Activated T-cell treated with anti-CD3 and anti-CD28 coated beads, Interleukin-2, amount 50 U/mL, for 48 hours (primary cell): ENCODE results near the gene CBLC.

ENCODE experiments used
- DNase-seq, 2 experiments: peaks; one replicate each; pipeline ENCODE4 v3.0.0-alpha.2; 2020

CBLC gene, protein sequence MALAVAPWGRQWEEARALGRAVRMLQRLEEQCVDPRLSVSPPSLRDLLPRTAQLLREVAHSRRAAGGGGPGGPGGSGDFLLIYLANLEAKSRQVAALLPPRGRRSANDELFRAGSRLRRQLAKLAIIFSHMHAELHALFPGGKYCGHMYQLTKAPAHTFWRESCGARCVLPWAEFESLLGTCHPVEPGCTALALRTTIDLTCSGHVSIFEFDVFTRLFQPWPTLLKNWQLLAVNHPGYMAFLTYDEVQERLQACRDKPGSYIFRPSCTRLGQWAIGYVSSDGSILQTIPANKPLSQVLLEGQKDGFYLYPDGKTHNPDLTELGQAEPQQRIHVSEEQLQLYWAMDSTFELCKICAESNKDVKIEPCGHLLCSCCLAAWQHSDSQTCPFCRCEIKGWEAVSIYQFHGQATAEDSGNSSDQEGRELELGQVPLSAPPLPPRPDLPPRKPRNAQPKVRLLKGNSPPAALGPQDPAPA

GRCh38 chr19:44777715-44778347 lies at the start of gene CBLC:
CBLC (plus strand) TSS chr19:44777890; CDS start chr19:44777932, 42 bp downstream.
- no peak for DNase-seq

- DNase-seq, result no peak
Observed at GRCh38 chr19:44728178-44728577, 49.5 kb upstream of the CBLC start.

DNA sequence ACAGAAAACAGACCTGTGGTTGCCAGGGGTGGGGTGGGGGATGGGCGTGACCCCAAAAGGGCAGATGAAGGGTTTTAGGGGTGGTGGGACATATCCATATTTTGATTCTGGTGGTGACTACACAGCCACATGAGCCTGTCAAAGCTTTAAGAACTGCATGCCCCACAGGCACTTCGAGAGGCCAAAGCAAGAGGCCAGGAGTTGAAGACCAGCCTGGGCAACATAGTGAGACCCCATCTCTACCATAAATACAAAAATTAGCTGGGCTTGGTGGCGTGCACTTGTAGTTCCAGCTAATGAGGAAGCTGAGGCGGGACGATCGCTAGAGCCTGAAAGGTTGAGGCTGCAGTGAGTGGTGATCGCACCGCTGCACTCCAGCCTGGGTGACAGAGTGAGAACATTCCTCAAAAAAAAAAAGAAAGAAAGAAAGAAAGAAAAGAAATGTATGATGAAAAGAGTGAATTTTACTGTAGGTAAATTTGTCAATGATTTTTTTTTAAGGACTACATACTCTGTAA lies 48.1 kb upstream of the CBLC start:
- no peak for DNase-seq

- DNase-seq, result no peak
Observed at GRCh38 chr19:44731081-44731480, 46.6 kb upstream of the CBLC start.

GRCh38 chr19:44731622-44732021 lies 46.1 kb upstream of the CBLC start:
- DNase-seq, result no peak

GRCh38 chr19:44732235-44733014 lies 45.3 kb upstream of the CBLC start:
- no peak for DNase-seq

GRCh38 chr19:44734357-44734756 lies 43.3 kb upstream of the CBLC start:
- no peak for DNase-seq

- DNase-seq, result no peak
Observed at GRCh38 chr19:44735011-44735410, 42.7 kb upstream of the CBLC start.

DNA sequence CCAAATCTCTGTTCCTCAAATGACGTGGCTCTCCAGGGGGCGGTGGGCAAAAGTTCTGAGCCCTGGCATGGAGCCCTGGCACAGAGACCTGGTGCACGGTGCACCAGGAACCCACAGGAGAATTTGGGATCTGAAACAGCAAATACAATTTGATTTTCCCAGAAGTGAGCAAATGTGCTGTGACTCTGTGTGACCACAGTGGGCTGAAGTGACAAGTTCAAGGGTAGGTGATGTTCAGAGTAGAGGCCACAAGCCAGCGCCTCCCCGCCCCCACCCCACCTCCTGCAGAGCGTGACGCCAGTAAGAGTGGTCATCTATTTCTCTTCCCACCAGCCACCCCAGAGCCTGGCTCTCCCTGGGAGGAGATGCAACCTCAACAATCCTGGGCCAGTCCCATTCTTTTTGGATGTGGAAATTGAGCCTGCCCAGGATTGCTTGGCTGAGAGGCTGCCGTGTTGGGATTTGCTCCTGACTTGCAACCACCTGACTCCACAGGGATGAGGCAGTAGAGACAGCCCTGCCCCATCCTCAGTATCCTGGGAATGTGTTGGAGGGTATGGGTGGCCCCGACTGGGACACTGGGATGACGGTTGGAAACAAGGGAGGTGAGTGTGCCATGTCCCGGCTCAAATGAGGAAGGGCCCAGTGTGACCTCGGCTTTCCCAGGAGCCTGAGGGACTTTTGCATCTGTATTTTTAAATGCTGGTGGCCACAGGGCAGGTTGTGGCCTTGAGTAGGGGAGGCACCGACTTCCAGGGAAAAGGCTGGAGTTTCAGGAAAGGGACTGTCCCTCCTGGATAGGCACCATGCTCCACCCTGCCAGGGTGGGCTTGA lies 40.2 kb upstream of the CBLC start:
- no peak for DNase-seq

DNA sequence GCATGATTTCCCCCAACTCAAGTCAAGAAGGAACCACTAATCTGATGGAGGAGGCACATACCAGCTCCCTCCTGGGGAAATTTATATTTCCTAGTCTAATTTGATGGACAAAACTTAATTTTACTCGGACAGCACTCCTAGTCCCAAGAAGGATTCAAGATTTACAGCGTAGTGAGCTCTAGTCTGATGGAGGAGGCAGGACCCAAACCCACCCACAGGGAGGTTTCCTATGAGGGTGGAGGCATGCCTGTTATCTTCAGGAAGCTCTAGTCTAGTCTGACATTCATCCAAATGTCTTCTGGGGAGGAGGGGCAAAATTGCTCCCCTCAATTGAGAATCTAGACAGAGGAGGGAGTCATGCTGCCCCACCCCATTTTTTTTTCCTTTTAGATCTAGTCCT lies 39.6 kb upstream of the CBLC start:
- DNase-seq, result no peak

GRCh38 chr19:44738603-44739558 lies 38.8 kb upstream of the CBLC start:
- no peak for DNase-seq

DNA sequence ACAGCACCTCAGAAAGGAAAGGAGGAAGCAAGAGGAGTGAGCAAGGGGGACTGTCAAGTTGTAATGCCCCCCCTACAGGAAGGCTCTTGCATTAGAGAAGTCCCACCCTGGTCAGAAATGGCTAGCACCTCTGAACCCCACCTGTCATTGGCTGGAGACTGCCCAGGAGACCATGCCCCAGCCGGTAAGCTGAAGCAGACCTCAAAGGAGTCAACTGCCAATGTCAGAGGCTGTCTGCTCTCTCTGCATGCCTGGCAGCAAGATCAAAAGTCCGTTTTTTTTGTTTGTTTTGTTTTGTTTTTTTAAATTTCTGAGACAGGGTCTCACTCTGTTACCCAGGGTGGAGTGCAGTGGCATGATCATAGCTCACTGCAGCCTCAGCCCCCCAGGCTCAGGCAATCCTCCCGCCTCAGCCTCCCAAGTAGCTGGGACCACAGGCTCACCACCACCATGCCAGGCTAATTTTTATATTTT lies 37.3 kb upstream of the CBLC start:
- DNase-seq, result no peak

DNA sequence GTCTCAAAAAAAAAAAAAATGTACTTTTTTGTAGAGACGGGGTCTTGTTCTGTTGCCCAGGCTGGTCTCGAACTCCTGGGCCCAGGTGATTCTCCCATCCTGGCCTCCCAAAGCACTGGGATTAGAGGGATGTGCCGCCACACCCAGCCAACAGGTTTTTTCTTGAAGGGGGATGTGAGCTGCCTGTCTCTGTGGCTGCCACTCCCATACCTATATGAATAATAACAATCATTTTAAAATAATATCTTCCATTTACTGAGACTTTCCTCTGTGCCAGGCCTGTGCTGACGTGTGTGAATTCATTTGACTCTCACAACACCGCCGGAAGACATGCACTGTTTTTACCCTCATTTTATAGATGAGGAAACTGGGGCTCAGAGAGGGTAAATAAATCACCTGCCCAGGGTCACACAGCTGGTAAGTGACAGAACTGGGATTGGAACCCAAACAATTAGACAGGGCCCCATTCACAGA lies 36.4 kb upstream of the CBLC start:
- DNase-seq, result no peak

- peak; percentile 53 to 65 for DNase-seq
Observed at GRCh38 chr19:44741841-44742329, 35.8 kb upstream of the CBLC start.

DNA sequence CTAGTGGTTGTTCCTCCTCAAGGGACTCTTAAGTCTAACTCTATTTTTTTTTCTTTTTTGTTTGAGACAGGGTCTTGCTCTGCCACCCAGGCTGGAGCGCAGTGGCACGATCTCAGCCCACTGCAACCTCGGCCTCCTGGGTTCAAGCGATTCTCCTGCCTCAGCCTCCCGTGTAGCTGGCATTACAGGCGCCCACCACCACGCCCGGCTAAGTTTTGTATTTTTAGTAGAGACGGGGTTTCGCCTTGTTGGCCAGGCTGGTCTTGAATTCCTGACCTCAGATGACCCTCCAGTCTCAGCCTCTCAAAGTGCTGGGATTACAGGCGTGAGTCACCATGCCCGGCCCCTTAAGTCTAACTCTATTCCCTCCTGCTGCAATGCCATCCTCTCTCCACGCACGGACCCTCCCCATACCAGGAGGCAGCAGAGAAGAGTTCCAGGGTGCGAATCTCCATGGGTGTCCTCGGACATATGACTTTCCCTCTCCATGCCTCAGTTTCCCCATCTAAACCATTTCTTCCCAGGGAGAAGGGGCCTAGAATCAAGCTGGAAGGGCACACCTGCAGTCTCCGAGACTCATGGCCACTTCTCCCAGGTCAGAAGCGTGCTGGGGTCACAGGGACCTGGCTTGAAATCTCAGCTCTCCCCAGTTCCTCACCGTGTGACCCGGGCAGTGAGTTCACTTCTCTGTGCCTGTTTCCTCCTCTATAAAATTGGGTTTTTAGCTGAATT lies 35.2 kb upstream of the CBLC start:
- no peak for DNase-seq

- no peak for DNase-seq
Observed at GRCh38 chr19:44744871-44745332, 32.8 kb upstream of the CBLC start.

GRCh38 chr19:44745341-44745831 lies 32.3 kb upstream of the CBLC start:
- DNase-seq, result no peak

GRCh38 chr19:44745887-44746600 lies 31.6 kb upstream of the CBLC start:
- no peak for DNase-seq

- DNase-seq, result no peak
Observed at GRCh38 chr19:44746616-44746945, 31.1 kb upstream of the CBLC start.
